Right lobe of liver (tissue), 6 donors: ENCODE measurements around the gene NRF1. TPM values are rescaled to one million over a fixed set of nuclear protein-coding genes. Genes with fewer than 3 reads are reported as not detected.

ENCODE experiments used
- ATAC-seq, 4 donors: fragments of 200-7000 bp; cut with Tn5 transposase; one replicate each; pipeline ENCODE4 v1.9.1; 2020; ENCODE audit warnings: mild to moderate bottlenecking in 4 of 4, moderate library complexity in 4 of 4
- DNase-seq, 3 donors: peaks; one replicate each; pipeline ENCODE4 v3.0.0-alpha.2; 2020
- H3K27ac ChIP-seq, 3 donors: fragments of 200-600 bp; one replicate each; pipeline ENCODE4 v1.8.0; 2022
- H3K27me3 ChIP-seq, 2 donors: fragments of 200-600 bp; one replicate each; pipeline ENCODE4 v1.8.0; 2022
- H3K36me3 ChIP-seq, 4 donors: fragments of 200-600 bp; sonication (generic) in 1 of 4; one replicate each; pipeline versions ENCODE4 v1.5.1 to v1.8.0; 2017 to 2022; ENCODE audit warnings: control low read depth in 1 of 4
- H3K4me1 ChIP-seq, 4 donors: fragments of 200-600 bp; sonication (generic) in 1 of 4; one replicate each; pipeline versions ENCODE4 v1.5.1 to v1.8.0; 2017 to 2022; ENCODE audit warnings: control low read depth in 1 of 4
- H3K4me3 ChIP-seq, 3 donors: fragments of 200-600 bp; one replicate each; pipeline ENCODE4 v1.8.0; 2022
- H3K9me3 ChIP-seq, 4 donors: fragments of 200-600 bp; sonication (generic) in 1 of 4; one replicate each; pipeline versions ENCODE4 v1.5.1 to v1.8.0; 2017 to 2022; ENCODE audit warnings: control low read depth in 1 of 4
- CTCF ChIP-seq, 4 donors: fragments of 200-600 bp in 3 of 4; fragments of 450-650 bp in 1 of 4; IDR thresholded peaks; one replicate each; pipeline versions ENCODE4 v1.5.1 to v1.8.0; 2016 to 2022; ENCODE audit warnings: antibody characterized with exemption in 4 of 4, mild to moderate bottlenecking in 2 of 4
- POLR2A ChIP-seq: fragments of 450-650 bp; IDR thresholded peaks from one replicate; pipeline ENCODE4 v1.6.1; 2017; ENCODE audit warnings: antibody characterized with exemption, mild to moderate bottlenecking
- WGBS: methylation state at CpG from one replicate; pipeline ENCODE4 v1.1.6; 2018; ENCODE audit warnings: low coverage, low lambda C conversion rate; ENCODE audit not compliant: insufficient coverage; ENCODE audit errors: missing lambda C conversion rate; 5-methylcytosine and 5-hydroxymethylcytosine counted together
- intact Hi-C, 2 donors: fragments of 100-400 bp; cut with DNase I; formaldehyde crosslinking; loops; one replicate each; pipeline versions ENCODE4 v1.11.2 to v1.14.1; 2022
- total RNA-seq, 6 experiments: library from RNA; depleted of rRNA in 2 of 6; stranded (reverse); fragments of >200 nt in 2 of 6; fragmentation: NEBNext Ultra II Directional in 3 of 6; extraction: Animal tissue kit (Norgen Biotek cat#: 25700) in 3 of 6; gene quantifications; one replicate each; pipeline versions ENCODE4 v1.1.0 to v1.2.4, GENCODE V29; 2016 to 2023
- donor health status: DM: no; HTN: yes; CAD: no.
- donor health status: DM: no; HTN: no; CAD: no.
- donor health status: DM: no; HTN: no; CAD: no.
- donor health status: DM: no; HTN: yes; CAD: no.
- donor health status: DM: no; HTN: yes; CAD: no.

NRF1 gene
- total RNA-seq, 6 experiments from 2014 or later, result 3.9 to 6.8 (median 5.3) TPM

- DNase-seq, result no peak
- Histone ChIP-seq H3K27ac (no peak overlapping the region), H3K27me3 (no peaks in the 10 kb centered on the region), H3K4me1 (no peaks in the 10 kb centered on the region), H3K36me3 (no peaks in the 10 kb centered on the region), H3K9me3 (no peaks in the 10 kb centered on the region), H3K4me3 (no peak overlapping the region)
- intact Hi-C loops, result no loop called here
- WGBS, result 100% methylated on average over 1 of the region's 1 CpG
- ATAC-seq, result no peak
- TF ChIP-seq POLR2A (no peak), CTCF (IDR thresholded peaks at IDR 0.05) (no peak)
These were observed 37.7 kb downstream of the NRF1 start for GRCh38 chr7:129649128-129649690.

GRCh38 chr7:129650056-129650758, 38.7 kb downstream of the NRF1 start:
- Histone ChIP-seq H3K4me3 (no peak overlapping the region), H3K27ac (no peak overlapping the region), H3K4me1 (no peaks in the 10 kb centered on the region), H3K9me3 (no peaks in the 10 kb centered on the region), H3K27me3 (no peaks in the 10 kb centered on the region), H3K36me3 (no peaks in the 10 kb centered on the region)
- TF ChIP-seq POLR2A (no peak), CTCF (IDR thresholded peaks at IDR 0.05) (no peak)
- whole genome bisulfite sequencing, result 81% methylated on average over 3 of the region's 5 CpGs
- no peak for ATAC-seq
- no peak for DNase-seq
- intact Hi-C loops, result no loop called here

GRCh38 chr7:129652914-129653313, 41.4 kb downstream of the NRF1 start:
- H3K27ac ChIP-seq, result no peak overlapping the region
- no peaks in the 10 kb centered on the region for H3K9me3 ChIP-seq
- no peaks in the 10 kb centered on the region for H3K4me1 ChIP-seq
- ATAC-seq (no peak), DNase-seq (no peak)
- no peak overlapping the region for H3K4me3 ChIP-seq
- no peaks in the 10 kb centered on the region for H3K27me3 ChIP-seq
- intact Hi-C loops, result no loop called here
- H3K36me3 ChIP-seq, result peaks cover 0 to 6% (median 0%) of the 10 kb centered on the region in 4 donors
- TF ChIP-seq CTCF (IDR thresholded peaks at IDR 0.05) (no peak), POLR2A (no peak)
- WGBS, result 88% methylated on average over 1 of the region's 1 CpG

- ATAC-seq (no peak), DNase-seq (no peak)
- Histone ChIP-seq H3K4me1 (no peaks in the 10 kb centered on the region), H3K36me3 (peaks cover 0 to 14% (median 0%) of the 10 kb centered on the region in 4 donors), H3K27me3 (no peaks in the 10 kb centered on the region), H3K27ac (no peak overlapping the region), H3K9me3 (no peaks in the 10 kb centered on the region), H3K4me3 (no peak overlapping the region)
- WGBS, result 75% methylated on average over 3 of the region's 3 CpGs
- intact Hi-C loops, result no loop called here
- TF ChIP-seq CTCF (IDR thresholded peaks at IDR 0.05), result no peak
- no peak for TF ChIP-seq POLR2A
These were observed 44.3 kb downstream of the NRF1 start for GRCh38 chr7:129655811-129656210.
